ENCODE measurements around the gene TEX52.

- TF ChIP-seq POLR2AphosphoS5 (IDR thresholded peaks at IDR 0.05) = no peak
- no peak for TF ChIP-seq CTCF (IDR thresholded peaks at IDR 0.05)
- TF ChIP-seq POLR2A (IDR thresholded peaks at IDR 0.05) = no peak
Observed at GRCh38 chr12:2854669-2855453, 2.0 kb downstream of the TEX52 start.

Measured in gastroesophageal sphincter (tissue), 3 donors.